H1 (cell line): Measurements from ENCODE around the gene HTR4. TPM values are rescaled to one million over a fixed set of nuclear protein-coding genes. Genes with fewer than 3 reads are reported as not detected.

Experiments
- CTCF ChIA-PET: fragments of 300-600 bp; sonication (Branson Sonifier 250); formaldehyde crosslinking; loops from one replicate; lab custom pipeline; 2021; ENCODE audit not compliant: partially characterized antibody; lab: Charles Lee
- POLR2A ChIA-PET: fragments of 300-600 bp; sonication (Branson Sonifier 250); formaldehyde crosslinking; loops from one replicate; lab custom pipeline; 2021; ENCODE audit warnings: inconsistent platforms; ENCODE audit not compliant: partially characterized antibody; lab: Charles Lee
- DNase-seq, 2 experiments: peaks; one replicate each; pipeline versions ENCODE4 v3.0.0 to v3.0.0-alpha.2; 2010 to 2022; ENCODE audit warnings: low spot score in 2 of 2, low read depth in 1 of 2, mixed read lengths in 1 of 2
- FAIRE-seq: peaks from 2 replicates; lab custom pipeline; 2011; peaks lifted over from hg19 to GRCh38; lab: Jason Lieb, UNC
- H2AFZ ChIP-seq: 2 replicates; pipeline ENCODE4 v1.8.1; 2012; ENCODE audit warnings: low read length, inconsistent platforms
- H2AK5ac ChIP-seq: 2 replicates; pipeline ENCODE4 v1.6.1; 2013; ENCODE audit warnings: low read depth, low read length
- H2BK120ac ChIP-seq: replicated peaks from 2 replicates; pipeline ENCODE3; 2013; ENCODE audit warnings: low read depth, low read length, inconsistent platforms
- H2BK12ac ChIP-seq: 2 replicates; pipeline ENCODE4 v1.6.1; 2013; ENCODE audit warnings: low read depth, low read length
- H2BK15ac ChIP-seq: 2 replicates; pipeline ENCODE4 v1.6.1; 2013; ENCODE audit warnings: low read length
- H2BK20ac ChIP-seq: 2 replicates; pipeline ENCODE4 v1.6.1; 2013; ENCODE audit warnings: low read length
- H2BK5ac ChIP-seq: 2 replicates; pipeline ENCODE4 v1.6.1; 2013; ENCODE audit warnings: low read depth, low read length
- H3K14ac ChIP-seq: 2 replicates; pipeline ENCODE4 v1.6.1; 2013; ENCODE audit warnings: inconsistent platforms; ENCODE audit not compliant: insufficient read length
- H3K18ac ChIP-seq: 2 replicates; pipeline ENCODE4 v1.6.1; 2013; ENCODE audit warnings: low read length; ENCODE audit errors: extremely low read depth
- H3K23ac ChIP-seq: 2 replicates; pipeline ENCODE4 v1.6.1; 2013; ENCODE audit warnings: inconsistent platforms; ENCODE audit not compliant: insufficient read length
- H3K23me2 ChIP-seq: 2 replicates; pipeline ENCODE4 v1.6.1; 2013; ENCODE audit warnings: low read depth, low read length
- H3K27ac ChIP-seq: 2 replicates; pipeline ENCODE4 v1.6.1; 2011; ENCODE audit warnings: low read depth, low read length, inconsistent platforms
- H3K27me3 ChIP-seq, 4 experiments: replicated peaks in 1 of 4; 1 replicate in 1 of 4; 2 replicates in 3 of 4; pipeline versions ENCODE4 v1.6.1 to v1.8.1; 2011 to 2013; ENCODE audit warnings: low read length in 3 of 4, mild to moderate bottlenecking in 3 of 4, inconsistent platforms in 2 of 4, mixed read lengths in 2 of 4, moderate library complexity in 1 of 4; ENCODE audit not compliant: control insufficient read depth in 3 of 4, insufficient read depth in 3 of 4; ENCODE audit errors: extremely low read depth in 1 of 4
- H3K36me3 ChIP-seq, 4 experiments: 2 replicates each; pipeline versions ENCODE4 v1.6.1 to v1.8.1; 2011 to 2013; ENCODE audit warnings: mild to moderate bottlenecking in 4 of 4, low read length in 3 of 4, moderate library complexity in 2 of 4, control low read depth in 1 of 4, inconsistent platforms in 1 of 4; ENCODE audit not compliant: insufficient read depth in 4 of 4, control insufficient read depth in 2 of 4
- H3K4ac ChIP-seq: replicated peaks from 2 replicates; pipeline ENCODE3; 2013; ENCODE audit warnings: low read length, low read depth, mixed read lengths, inconsistent platforms; ENCODE audit not compliant: insufficient read length
- H3K4me1 ChIP-seq, 4 experiments: replicated peaks in 1 of 4; 1 replicate in 1 of 4; 2 replicates in 3 of 4; pipeline versions ENCODE4 v1.6.1 to v1.8.1; 2011 to 2013; ENCODE audit warnings: low read length in 3 of 4, inconsistent platforms in 2 of 4, mixed read lengths in 1 of 4; ENCODE audit not compliant: insufficient read depth in 4 of 4, control insufficient read depth in 3 of 4
- H3K4me2 ChIP-seq, 2 experiments: 2 replicates each; pipeline versions ENCODE4 v1.6.1 to v1.8.1; 2011 to 2013; ENCODE audit warnings: low read depth in 2 of 2, low read length in 2 of 2, control low read depth in 1 of 2, inconsistent platforms in 1 of 2, mild to moderate bottlenecking in 1 of 2; ENCODE audit not compliant: insufficient read depth in 1 of 2
- H3K4me3 ChIP-seq, 4 experiments: fragments of 200-600, 300-600 bp in 1 of 4; sonication (generic), shearing (Covaris generic), sonication (Bioruptor Twin) in 1 of 4; 2 replicates each; pipeline versions ENCODE4 v1.5.1 to v1.8.1; 2011 to 2016; ENCODE audit warnings: low read length in 4 of 4, low read depth in 3 of 4, control low read depth in 2 of 4, inconsistent platforms in 2 of 4, mild to moderate bottlenecking in 2 of 4, mixed read lengths in 1 of 4, moderate library complexity in 1 of 4; ENCODE audit not compliant: insufficient read depth in 2 of 4; ENCODE audit errors: extremely low read depth in 1 of 4
- H3K56ac ChIP-seq: replicated peaks from 2 replicates; pipeline ENCODE3; 2013; ENCODE audit warnings: low read depth, mild to moderate bottlenecking, mixed read lengths, low read length, inconsistent platforms; ENCODE audit not compliant: insufficient read length
- H3K79me1 ChIP-seq: 2 replicates; pipeline ENCODE4 v1.6.1; 2013; ENCODE audit warnings: low read depth, low read length, control low read depth
- H3K79me2 ChIP-seq, 2 experiments: 2 replicates each; pipeline versions ENCODE4 v1.6.1 to v1.8.1; 2012 to 2013; ENCODE audit warnings: low read length in 2 of 2, mild to moderate bottlenecking in 2 of 2, inconsistent platforms in 1 of 2; ENCODE audit not compliant: insufficient read depth in 2 of 2, control insufficient read depth in 1 of 2
- H3K9ac ChIP-seq, 4 experiments: replicated peaks in 1 of 4; 1 replicate in 1 of 4; 2 replicates in 3 of 4; pipeline versions ENCODE4 v1.6.1 to v1.8.1; 2011 to 2013; ENCODE audit warnings: low read depth in 3 of 4, low read length in 3 of 4, control low read depth in 2 of 4, mild to moderate bottlenecking in 2 of 4, moderate library complexity in 2 of 4, inconsistent platforms in 1 of 4; ENCODE audit errors: extremely low read depth in 1 of 4
- H3K9me3 ChIP-seq, 2 experiments: 2 replicates each; pipeline versions ENCODE4 v1.6.1 to v1.8.1; 2012 to 2013; ENCODE audit warnings: mild to moderate bottlenecking in 2 of 2, moderate library complexity in 2 of 2, control low read depth in 1 of 2, inconsistent platforms in 1 of 2, low read depth in 1 of 2, low read length in 1 of 2, mixed read lengths in 1 of 2; ENCODE audit not compliant: insufficient read depth in 2 of 2
- H4K20me1 ChIP-seq, 2 experiments: replicated peaks in 1 of 2; 2 replicates each; pipeline versions ENCODE3 to v1.8.1; 2011 to 2013; ENCODE audit warnings: inconsistent platforms in 2 of 2, low read length in 2 of 2, mild to moderate bottlenecking in 1 of 2; ENCODE audit not compliant: insufficient read depth in 2 of 2, control insufficient read depth in 1 of 2
- H4K5ac ChIP-seq: 2 replicates; pipeline ENCODE4 v1.6.1; 2013; ENCODE audit warnings: low read length, low read depth, mixed read lengths, inconsistent platforms; ENCODE audit not compliant: insufficient read length
- H4K8ac ChIP-seq: 2 replicates; pipeline ENCODE4 v1.8.0; 2013; ENCODE audit warnings: mild to moderate bottlenecking, moderate library complexity, low read length, inconsistent platforms; ENCODE audit not compliant: insufficient read depth; ENCODE audit errors: extremely low read depth
- H4K91ac ChIP-seq: replicated peaks from 2 replicates; pipeline ENCODE3; 2013; ENCODE audit warnings: low read length, mixed read lengths, inconsistent platforms; ENCODE audit not compliant: insufficient read length
- CTCF ChIP-seq, 3 experiments: IDR thresholded peaks; 1 replicate in 2 of 3; 2 replicates in 1 of 3; pipeline versions ENCODE4 v1.5.1 to v1.6.1; 2011; ENCODE audit warnings: low read length in 3 of 3, mild to moderate bottlenecking in 3 of 3, inconsistent platforms in 2 of 3, low read depth in 1 of 3, moderate library complexity in 1 of 3; ENCODE audit not compliant: insufficient read depth in 1 of 3; ENCODE audit errors: control extremely low read depth in 1 of 3
- JUN ChIP-seq: IDR thresholded peaks from 2 replicates; pipeline ENCODE4 v1.6.1; 2011; ENCODE audit warnings: low read depth, mild to moderate bottlenecking, improper control_type of control experiment, low read length
- JUND ChIP-seq: IDR thresholded peaks from 2 replicates; pipeline ENCODE4 v1.6.1; 2011; ENCODE audit warnings: mild to moderate bottlenecking, improper control_type of control experiment, low read length
- KDM1A ChIP-seq: fragments of 200-600, 300-600 bp; sonication (generic); IDR thresholded peaks from 2 replicates; pipeline ENCODE4 v1.7.1; 2016; ENCODE audit warnings: mild to moderate bottlenecking, low read length, borderline replicate concordance
- SP2 ChIP-seq: IDR thresholded peaks from 2 replicates; pipeline ENCODE4 v1.6.1; 2012; ENCODE audit warnings: mild to moderate bottlenecking, low read length, inconsistent platforms
- SP4 ChIP-seq: IDR thresholded peaks from 2 replicates; pipeline ENCODE4 v1.6.1; 2012; ENCODE audit warnings: low read length, inconsistent platforms
- SUZ12 ChIP-seq: fragments of 200-600 bp; sonication (generic); IDR thresholded peaks from 2 replicates; pipeline ENCODE4 v1.6.1; 2012; ENCODE audit warnings: mild to moderate bottlenecking, inconsistent platforms, low read length, moderate library complexity, mixed read lengths
- TBP ChIP-seq: IDR thresholded peaks from 2 replicates; pipeline ENCODE4 v1.6.1; 2011; ENCODE audit warnings: low read depth, low read length, improper control_type of control experiment
- TCF12 ChIP-seq: IDR thresholded peaks from 2 replicates; pipeline ENCODE4 v1.6.1; 2011; ENCODE audit warnings: low read depth, mild to moderate bottlenecking, low read length
- WGBS, 2 experiments: shearing (Covaris generic) in 1 of 2; methylation state at CpG; one replicate each; pipeline versions ENCODE4 v1.1.6 to v1.1.7; 2013 to 2015; ENCODE audit warnings: low lambda C conversion rate in 2 of 2, mixed read lengths in 2 of 2, inconsistent platforms in 1 of 2, low coverage in 1 of 2, missing lambda C conversion rate in 1 of 2; ENCODE audit not compliant: insufficient replicate concordance in 2 of 2, insufficient coverage in 1 of 2, insufficient read length in 1 of 2; ENCODE audit errors: extremely low coverage in 1 of 2, missing lambda C conversion rate in 1 of 2; 5-methylcytosine and 5-hydroxymethylcytosine counted together
- polyA plus RNA-seq, 7 experiments: library from polyadenylated mRNA; depleted of rRNA in 3 of 7; stranded (reverse) in 5 of 7; unstranded in 2 of 7; fragments of >200 nt in 5 of 7; fragments of 200-250 nt in 2 of 7; gene quantifications; 1 replicate in 5 of 7; 2 replicates in 1 of 7; 4 replicates in 1 of 7; pipeline versions ENCODE4 v1.2.1 to v1.2.3, GENCODE V29; 2011 to 2013; ENCODE audit warnings: missing spikeins in 2 of 7, mixed read lengths in 2 of 7
- total RNA-seq: library from RNA; stranded (reverse); fragmentation: NEBNext Ultra II Directional; extraction: Animal tissue kit (Norgen Biotek cat#: 25700); gene quantifications from 2 replicates; pipeline ENCODE4 v1.2.1, GENCODE V29; 2021

The HTR4 gene
- total and polyA plus RNA-seq, 2 of the 8 experiments (the other 6 are each of a cell fraction or from before 2014, with no cell fraction given) = not detected

GRCh38 chr5:148467958-148468357, 186.4 kb downstream of the HTR4 start:
- Histone ChIP-seq H2BK20ac (no peak overlapping the region), H4K8ac (no peak overlapping the region), H3K79me1 (no peaks in the 10 kb centered on the region), H2BK120ac (no peak overlapping the region), H3K9me3 (no peaks in the 10 kb centered on the region), H4K5ac (no peak overlapping the region), H2AFZ (no peak overlapping the region), H3K18ac (no peak overlapping the region)
- no peak for FAIRE-seq
- CTCF ChIA-PET = interaction anchor here (0.6 to 3.7 kb wide), 3 partner anchors 15 to 354 kb away, joined by 3 to 28 read pairs (median 14); no protein-coding TSS in a partner anchor
- TF ChIP-seq TBP (no peak), CTCF (IDR thresholded peaks at IDR 0.05; ENCODE audit: control extremely low read depth in 1 of 3, insufficient read depth in 1 of 3, low read depth in 1 of 3, low read length in 3 of 3) (no peak), TCF12 (no peak), JUN (no peak), JUND (no peak), SP2 (no peak), SUZ12 (no peak), SP4 (no peak), KDM1A (no peak)
- TF ChIP-seq, all 59 proteins: peak for 0
- no peak for DNase-seq
- Histone ChIP-seq H3K27me3 (no peaks in the 10 kb centered on the region), H4K91ac (no peak overlapping the region), H3K79me2 (no peaks in the 10 kb centered on the region), H4K20me1 (no peaks in the 10 kb centered on the region), H3K27ac (no peak overlapping the region), H3K14ac (no peak overlapping the region), H3K23me2 (no peaks in the 10 kb centered on the region), H3K23ac (no peak overlapping the region), H3K56ac (no peak overlapping the region), H3K36me3 (no peaks in the 10 kb centered on the region), H3K4me3 (no peak overlapping the region), H2AK5ac (no peak overlapping the region), H3K4me1 (no peaks in the 10 kb centered on the region), H2BK5ac (no peak overlapping the region), H3K9ac (no peak overlapping the region), H2BK15ac (no peak overlapping the region), H2BK12ac (no peak overlapping the region), H3K4me2 (no peak overlapping the region), H3K4ac (no peak overlapping the region)
- POLR2A ChIA-PET = no interaction called here
- 100% methylated on average over 1 of the region's 1 CpG; no CpG with 5 or more reads in 1 of the 2 experiments for WGBS, 2 experiments
